Measurements from ENCODE around the gene VPS51.
A peak's percentile ranks its signal among the peaks of the same experiment; 100 is the strongest.

Gene VPS51

GRCh38 chr11:65104628-65105027 is 8.6 kb downstream of the VPS51 start:
- DNase-seq = no peak

GRCh38 chr11:65107078-65107477 is 11.1 kb downstream of the VPS51 start:
- DNase-seq = no peak

GRCh38 chr11:65107751-65108468 is 11.9 kb downstream of the VPS51 start:
- DNase-seq = no peak

- no peak for DNase-seq
Measured at GRCh38 chr11:65108469-65109123, 12.6 kb downstream of the VPS51 start.

- DNase-seq = no peak
Measured at GRCh38 chr11:65109231-65110198, 13.5 kb downstream of the VPS51 start.

- peak; percentile 77 for DNase-seq
Measured at GRCh38 chr11:65110354-65110861, 14.4 kb downstream of the VPS51 start.

GRCh38 chr11:65111159-65111743 is 15.2 kb downstream of the VPS51 start:
- no peak for DNase-seq

GRCh38 chr11:65111744-65112545 is 15.9 kb downstream of the VPS51 start, which contains the start of gene TM7SF2:
Gene TM7SF2 (plus strand): TSS chr11:65111872. CDS start chr11:65112016, 144 bp downstream.
- peak; percentile 90 for DNase-seq

- DNase-seq = peak; percentile 82
Measured at GRCh38 chr11:65112546-65113360, 16.7 kb downstream of the VPS51 start.

- no peak for DNase-seq
Measured at GRCh38 chr11:65113361-65113756, 17.3 kb downstream of the VPS51 start.

GRCh38 chr11:65113839-65114238 is 17.8 kb downstream of the VPS51 start:
- no peak for DNase-seq

- DNase-seq = no peak
Measured at GRCh38 chr11:65114538-65115171, 18.6 kb downstream of the VPS51 start.

- no peak for DNase-seq
Measured at GRCh38 chr11:65115361-65116082, 19.5 kb downstream of the VPS51 start.

- peak; percentile 54 for DNase-seq
Measured at GRCh38 chr11:65116370-65117205, 20.6 kb downstream of the VPS51 start.

GRCh38 chr11:65117206-65118096 is 21.4 kb downstream of the VPS51 start, which contains the start of gene ZNHIT2:
Gene ZNHIT2 (minus strand): TSS chr11:65117701. CDS start chr11:65117653, 48 bp downstream.
- peak; percentile 92 for DNase-seq

- DNase-seq = no peak
Measured at GRCh38 chr11:65118097-65118837, 22.3 kb downstream of the VPS51 start.
